ENCODE results near the gene FTH1. TPM values are rescaled to one million over a fixed set of nuclear protein-coding genes. Genes with fewer than 3 reads are reported as not detected.
A peak's percentile ranks its signal among the peaks of the same experiment; 100 is the strongest.

Gene FTH1
- total and polyA plus RNA-seq, 2 of the 13 experiments (the other 11 are each of a cell fraction or from before 2014, with no cell fraction given): 607 to 760 TPM

DNA sequence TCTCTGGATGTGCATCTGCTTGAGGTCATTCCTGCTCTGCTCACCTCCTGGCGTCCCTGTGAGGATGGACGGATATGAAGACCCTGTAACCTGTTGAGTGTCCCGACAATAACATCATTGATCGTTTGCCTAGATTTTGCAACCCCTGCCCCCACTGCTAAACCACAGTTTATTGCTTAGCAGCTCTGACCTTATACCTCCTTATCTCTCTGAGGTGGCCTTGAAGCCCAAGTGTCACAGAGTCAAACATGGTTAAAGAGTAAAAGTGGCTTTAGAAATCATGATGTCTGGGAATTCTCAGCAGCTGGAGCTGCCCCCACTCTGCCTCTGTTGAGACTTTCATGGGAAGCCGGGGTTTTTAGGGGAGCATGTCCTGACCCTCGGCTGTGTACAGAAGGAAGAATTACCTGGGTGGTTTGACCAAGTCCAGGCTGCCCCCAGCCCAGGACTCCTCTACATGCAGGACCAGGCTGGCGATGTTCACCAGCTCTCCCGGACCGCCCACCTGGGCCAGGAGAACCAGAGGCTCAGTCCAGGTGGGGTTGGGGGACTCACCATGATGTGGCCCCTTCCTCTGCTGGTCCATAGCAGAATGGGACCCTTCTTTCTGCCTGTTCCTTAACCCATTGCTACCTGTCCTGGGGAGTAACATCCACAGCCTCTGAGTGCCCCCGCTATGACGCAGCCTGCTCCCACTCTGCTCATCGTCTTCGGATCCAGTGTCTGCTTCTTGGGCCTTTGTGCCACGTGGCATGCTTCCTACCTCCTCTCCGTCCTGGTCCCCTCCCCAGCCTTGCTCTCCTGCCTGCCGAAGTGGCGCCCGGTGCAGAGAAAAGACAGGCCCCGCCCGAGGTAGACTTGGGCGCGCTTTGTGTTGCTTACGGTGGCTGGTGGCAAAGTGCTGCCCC is 33.4 kb upstream of the FTH1 start (continued):
- TF ChIP-seq NR0B2 (CRISPR knock-in tag; IDR thresholded peaks at IDR 0.05) (no peak), TCF12 (IDR thresholded peaks at IDR 0.05) (no peak), TCF12 (CRISPR knock-in tag; IDR thresholded peaks at IDR 0.05) (no peak), ZNF12 (CRISPR knock-in tag; IDR thresholded peaks at IDR 0.05) (no peak), MLXIP (CRISPR knock-in tag; IDR thresholded peaks at IDR 0.05; ENCODE audit: borderline replicate concordance) (no peak), CBX5 (CRISPR knock-in tag; IDR thresholded peaks at IDR 0.05; ENCODE audit: borderline replicate concordance) (no peak), ZNF589 (CRISPR knock-in tag; conservative IDR thresholded peaks at IDR 0.05) (no peak), MAFF (IDR thresholded peaks at IDR 0.05; ENCODE audit: low read depth, low read length) (no peak), ZNF317 (CRISPR knock-in tag; IDR thresholded peaks at IDR 0.05) (0 out of 2 replicates have a peak, but pooled peaks have one; percentile 27), FOSL2 (CRISPR knock-in tag; IDR thresholded peaks at IDR 0.05) (peak; percentile 61), ZNF737 (CRISPR knock-in tag; IDR thresholded peaks at IDR 0.05; ENCODE audit: borderline replicate concordance) (no peak), ZNF331 (CRISPR knock-in tag; IDR thresholded peaks at IDR 0.05) (peak; percentile 51; the same call in 1 of the 2 replicates), GATAD2A (CRISPR knock-in tag; IDR thresholded peaks at IDR 0.05) (peak; percentile 98), YEATS2 (CRISPR knock-in tag; IDR thresholded peaks at IDR 0.05; ENCODE audit: borderline replicate concordance) (no peak; the same call in 1 of the 2 replicates), HMG20A (CRISPR knock-in tag; IDR thresholded peaks at IDR 0.05; ENCODE audit: borderline replicate concordance) (peak; percentile 61; the same call in 1 of the 2 replicates), ZC3H4 (CRISPR knock-in tag; IDR thresholded peaks at IDR 0.05; ENCODE audit: borderline replicate concordance) (peak; percentile 36; the same call in 1 of the 2 replicates), ZNF292 (CRISPR knock-in tag; IDR thresholded peaks at IDR 0.05; ENCODE audit: borderline replicate concordance, low read depth) (peak; percentile 56; the same call in 1 of the 2 replicates), ZNF558 (CRISPR knock-in tag; IDR thresholded peaks at IDR 0.05; ENCODE audit: borderline replicate concordance) (no peak), KDM4B (CRISPR knock-in tag; IDR thresholded peaks at IDR 0.05) (no peak), NFE2 (CRISPR knock-in tag; IDR thresholded peaks at IDR 0.05) (no peak), ZNF382 (CRISPR knock-in tag; IDR thresholded peaks at IDR 0.05; ENCODE audit: borderline replicate concordance) (no peak), FOXC1 (CRISPR knock-in tag; IDR thresholded peaks at IDR 0.05; ENCODE audit: borderline replicate concordance) (peak; percentile 64; the same call in 1 of the 2 replicates)
- TF ChIP-seq, protein P1, sequence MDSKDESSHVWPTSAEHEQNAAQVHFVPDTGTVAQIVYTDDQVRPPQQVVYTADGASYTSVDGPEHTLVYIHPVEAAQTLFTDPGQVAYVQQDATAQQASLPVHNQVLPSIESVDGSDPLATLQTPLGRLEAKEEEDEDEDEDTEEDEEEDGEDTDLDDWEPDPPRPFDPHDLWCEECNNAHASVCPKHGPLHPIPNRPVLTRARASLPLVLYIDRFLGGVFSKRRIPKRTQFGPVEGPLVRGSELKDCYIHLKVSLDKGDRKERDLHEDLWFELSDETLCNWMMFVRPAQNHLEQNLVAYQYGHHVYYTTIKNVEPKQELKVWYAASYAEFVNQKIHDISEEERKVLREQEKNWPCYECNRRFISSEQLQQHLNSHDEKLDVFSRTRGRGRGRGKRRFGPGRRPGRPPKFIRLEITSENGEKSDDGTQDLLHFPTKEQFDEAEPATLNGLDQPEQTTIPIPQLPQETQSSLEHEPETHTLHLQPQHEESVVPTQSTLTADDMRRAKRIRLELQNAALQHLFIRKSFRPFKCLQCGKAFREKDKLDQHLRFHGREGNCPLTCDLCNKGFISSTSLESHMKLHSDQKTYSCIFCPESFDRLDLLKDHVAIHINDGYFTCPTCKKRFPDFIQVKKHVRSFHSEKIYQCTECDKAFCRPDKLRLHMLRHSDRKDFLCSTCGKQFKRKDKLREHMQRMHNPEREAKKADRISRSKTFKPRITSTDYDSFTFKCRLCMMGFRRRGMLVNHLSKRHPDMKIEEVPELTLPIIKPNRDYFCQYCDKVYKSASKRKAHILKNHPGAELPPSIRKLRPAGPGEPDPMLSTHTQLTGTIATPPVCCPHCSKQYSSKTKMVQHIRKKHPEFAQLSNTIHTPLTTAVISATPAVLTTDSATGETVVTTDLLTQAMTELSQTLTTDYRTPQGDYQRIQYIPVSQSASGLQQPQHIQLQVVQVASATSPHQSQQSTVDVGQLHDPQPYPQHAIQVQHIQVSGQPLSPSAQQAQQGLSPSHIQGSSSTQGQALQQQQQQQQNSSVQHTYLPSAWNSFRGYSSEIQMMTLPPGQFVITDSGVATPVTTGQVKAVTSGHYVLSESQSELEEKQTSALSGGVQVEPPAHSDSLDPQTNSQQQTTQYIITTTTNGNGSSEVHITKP (CRISPR knock-in tag; IDR thresholded peaks at IDR 0.05; ENCODE audit: low read depth): no peak

Measured in HepG2 (cell line).